ENCODE results near the gene RAMAC. TPM values are rescaled to one million over a fixed set of nuclear protein-coding genes. Genes with fewer than 3 reads are reported as not detected.

RAMAC gene
- total and polyA plus RNA-seq, 2 of the 8 experiments (the other 6 are each of a cell fraction or from before 2014, with no cell fraction given), result 20.7 to 32.9 TPM

GRCh38 chr15:82971218-82971984, 14.6 kb upstream of the RAMAC start:
- WGBS, 2 experiments (ENCODE audit: extremely low coverage in 1 of 2, insufficient coverage in 1 of 2, insufficient read length in 1 of 2, insufficient replicate concordance in 2 of 2, low coverage in 1 of 2, low lambda C conversion rate in 2 of 2, missing lambda C conversion rate in 1 of 2), result 58% methylated on average over 2 of the region's 2 CpGs; no CpG with 5 or more reads in 1 of the 2 experiments
- Histone ChIP-seq H4K20me1 (replicated peaks in 1 of 2; ENCODE audit: control insufficient read depth in 1 of 2, insufficient read depth in 2 of 2, low read length in 2 of 2) (peaks cover 0 to 3% of the 10 kb centered on the region in 2 experiments), H3K23ac (ENCODE audit: insufficient read length) (no peak overlapping the region), H2BK20ac (ENCODE audit: low read length) (no peak overlapping the region), H3K4me1 (replicated peaks in 1 of 4; ENCODE audit: control insufficient read depth in 3 of 4, insufficient read depth in 4 of 4, low read length in 3 of 4) (no peaks in the 10 kb centered on the region), H4K91ac (replicated peaks; ENCODE audit: insufficient read length, low read length) (no peak overlapping the region), H2BK5ac (ENCODE audit: low read depth, low read length) (no peak overlapping the region), H2AFZ (ENCODE audit: low read length) (no peak overlapping the region), H3K56ac (replicated peaks; ENCODE audit: insufficient read length, low read depth, low read length) (no peak overlapping the region), H3K79me2 (ENCODE audit: control insufficient read depth in 1 of 2, insufficient read depth in 2 of 2, low read length in 2 of 2) (no peaks in the 10 kb centered on the region), H3K4me3 (ENCODE audit: extremely low read depth in 1 of 4, insufficient read depth in 2 of 4, low read depth in 3 of 4, low read length in 4 of 4) (no peak overlapping the region), H4K5ac (ENCODE audit: insufficient read length, low read depth, low read length) (no peak overlapping the region), H2AK5ac (ENCODE audit: low read depth, low read length) (no peak overlapping the region), H3K79me1 (ENCODE audit: low read depth, low read length) (no peaks in the 10 kb centered on the region), H3K14ac (ENCODE audit: insufficient read length) (no peak overlapping the region), H3K36me3 (ENCODE audit: control insufficient read depth in 2 of 4, insufficient read depth in 4 of 4, low read length in 3 of 4) (no peaks in the 10 kb centered on the region), H3K4ac (replicated peaks; ENCODE audit: insufficient read length, low read depth, low read length) (no peak overlapping the region), H3K27ac (ENCODE audit: low read depth, low read length) (no peak overlapping the region), H3K4me2 (ENCODE audit: insufficient read depth in 1 of 2, low read depth in 2 of 2, low read length in 2 of 2) (no peak overlapping the region), H3K23me2 (ENCODE audit: low read depth, low read length) (no peaks in the 10 kb centered on the region), H3K9ac (replicated peaks in 1 of 4; ENCODE audit: extremely low read depth in 1 of 4, low read depth in 3 of 4, low read length in 3 of 4) (no peak overlapping the region), H2BK120ac (replicated peaks; ENCODE audit: low read depth, low read length) (no peak overlapping the region), H2BK15ac (ENCODE audit: low read length) (no peak overlapping the region), H3K9me3 (ENCODE audit: insufficient read depth in 2 of 2, low read depth in 1 of 2, low read length in 1 of 2) (no peaks in the 10 kb centered on the region), H4K8ac (ENCODE audit: extremely low read depth, insufficient read depth, low read length) (no peak overlapping the region), H3K27me3 (replicated peaks in 1 of 4; ENCODE audit: control insufficient read depth in 3 of 4, extremely low read depth in 1 of 4, insufficient read depth in 3 of 4, low read length in 3 of 4) (no peaks in the 10 kb centered on the region), H3K18ac (ENCODE audit: extremely low read depth, low read length) (no peak overlapping the region), H2BK12ac (ENCODE audit: low read depth, low read length) (no peak overlapping the region)
- DNase-seq (ENCODE audit: low read depth in 1 of 2, low spot score in 2 of 2), result no peak
- FAIRE-seq, result no peak
- POLR2A ChIA-PET (ENCODE audit: partially characterized antibody), result interaction anchor here (0.7 to 1.8 kb wide), 2 partner anchors 14 kb away, joined by 3 read pairs; partner anchors contain the start of gene RAMAC
- CTCF ChIA-PET (ENCODE audit: partially characterized antibody), result interaction anchor here (0.7 to 2.4 kb wide), 7 partner anchors 11 to 122 kb away, joined by 3 to 13 read pairs (median 3); no protein-coding TSS in a partner anchor
- no peak for TF ChIP-seq KDM4A (IDR thresholded peaks at IDR 0.05; ENCODE audit: low read depth, low read length, severe bottlenecking)
- TF ChIP-seq BRCA1 (IDR thresholded peaks at IDR 0.05; ENCODE audit: low read depth, low read length), result no peak
- no peak for TF ChIP-seq EP300 (IDR thresholded peaks at IDR 0.05; ENCODE audit: borderline replicate concordance in 1 of 2, low read depth in 2 of 2, low read length in 2 of 2)
- TF ChIP-seq CBX8 (IDR thresholded peaks at IDR 0.05; ENCODE audit: borderline replicate concordance, low read depth, low read length), result no peak
- TF ChIP-seq CREB1 (IDR thresholded peaks at IDR 0.05), result no peak
- TF ChIP-seq TAF1 (IDR thresholded peaks at IDR 0.05; ENCODE audit: low read depth, low read length), result no peak
- no peak for TF ChIP-seq FOSL1 (IDR thresholded peaks at IDR 0.05; ENCODE audit: insufficient read depth, low read depth, low read length)
- no peak for TF ChIP-seq JUN (IDR thresholded peaks at IDR 0.05; ENCODE audit: low read depth, low read length)
- no peak for TF ChIP-seq CEBPB (IDR thresholded peaks at IDR 0.05; ENCODE audit: low read depth, low read length)
- TF ChIP-seq TAF7 (optimal IDR thresholded peaks at IDR 0.05; ENCODE audit: borderline replicate concordance, low read depth, low read length), result no peak
- no peak for TF ChIP-seq GABPA (IDR thresholded peaks at IDR 0.05; ENCODE audit: borderline replicate concordance, insufficient read depth, low read length)
- no peak for TF ChIP-seq SAP30 (IDR thresholded peaks at IDR 0.05; ENCODE audit: insufficient read depth, insufficient replicate concordance, low read length)
